ENCODE data around the gene SOX13. TPM values are rescaled to one million over a fixed set of nuclear protein-coding genes. Genes with fewer than 3 reads are reported as not detected.
A peak's percentile ranks its signal among the peaks of the same experiment; 100 is the strongest.

Gene SOX13
- total RNA-seq, 1 donor, result 3.3 TPM

DNA sequence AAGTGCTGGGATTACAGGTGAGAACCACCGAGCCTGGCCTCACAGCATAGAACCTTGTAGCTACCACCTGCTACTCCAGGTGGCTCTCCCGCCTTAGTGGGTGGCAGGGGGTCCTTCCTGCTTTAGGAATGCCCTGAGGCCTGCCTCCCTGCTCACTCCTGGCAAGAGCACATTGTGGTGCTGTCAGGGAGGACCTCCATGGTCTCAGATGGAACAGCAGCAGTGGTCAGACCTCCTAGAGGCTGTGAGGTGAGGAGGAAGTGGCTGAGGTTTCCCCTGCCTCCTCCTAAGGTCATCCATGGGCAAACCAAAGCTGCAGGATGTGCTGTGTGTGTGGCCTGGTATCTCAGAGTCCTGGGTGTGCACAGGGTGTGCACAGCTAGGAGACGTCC lies 6.7 kb downstream of the SOX13 start:
- DNase-seq (ENCODE audit: low read depth), result no peak
- H3K4me3 ChIP-seq (ENCODE audit: low read depth, low read length), result no peak overlapping the region
- TF ChIP-seq, protein P1, sequence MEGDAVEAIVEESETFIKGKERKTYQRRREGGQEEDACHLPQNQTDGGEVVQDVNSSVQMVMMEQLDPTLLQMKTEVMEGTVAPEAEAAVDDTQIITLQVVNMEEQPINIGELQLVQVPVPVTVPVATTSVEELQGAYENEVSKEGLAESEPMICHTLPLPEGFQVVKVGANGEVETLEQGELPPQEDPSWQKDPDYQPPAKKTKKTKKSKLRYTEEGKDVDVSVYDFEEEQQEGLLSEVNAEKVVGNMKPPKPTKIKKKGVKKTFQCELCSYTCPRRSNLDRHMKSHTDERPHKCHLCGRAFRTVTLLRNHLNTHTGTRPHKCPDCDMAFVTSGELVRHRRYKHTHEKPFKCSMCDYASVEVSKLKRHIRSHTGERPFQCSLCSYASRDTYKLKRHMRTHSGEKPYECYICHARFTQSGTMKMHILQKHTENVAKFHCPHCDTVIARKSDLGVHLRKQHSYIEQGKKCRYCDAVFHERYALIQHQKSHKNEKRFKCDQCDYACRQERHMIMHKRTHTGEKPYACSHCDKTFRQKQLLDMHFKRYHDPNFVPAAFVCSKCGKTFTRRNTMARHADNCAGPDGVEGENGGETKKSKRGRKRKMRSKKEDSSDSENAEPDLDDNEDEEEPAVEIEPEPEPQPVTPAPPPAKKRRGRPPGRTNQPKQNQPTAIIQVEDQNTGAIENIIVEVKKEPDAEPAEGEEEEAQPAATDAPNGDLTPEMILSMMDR (IDR thresholded peaks at IDR 0.05; ENCODE audit: insufficient read depth, low read length), result no peak

DNA sequence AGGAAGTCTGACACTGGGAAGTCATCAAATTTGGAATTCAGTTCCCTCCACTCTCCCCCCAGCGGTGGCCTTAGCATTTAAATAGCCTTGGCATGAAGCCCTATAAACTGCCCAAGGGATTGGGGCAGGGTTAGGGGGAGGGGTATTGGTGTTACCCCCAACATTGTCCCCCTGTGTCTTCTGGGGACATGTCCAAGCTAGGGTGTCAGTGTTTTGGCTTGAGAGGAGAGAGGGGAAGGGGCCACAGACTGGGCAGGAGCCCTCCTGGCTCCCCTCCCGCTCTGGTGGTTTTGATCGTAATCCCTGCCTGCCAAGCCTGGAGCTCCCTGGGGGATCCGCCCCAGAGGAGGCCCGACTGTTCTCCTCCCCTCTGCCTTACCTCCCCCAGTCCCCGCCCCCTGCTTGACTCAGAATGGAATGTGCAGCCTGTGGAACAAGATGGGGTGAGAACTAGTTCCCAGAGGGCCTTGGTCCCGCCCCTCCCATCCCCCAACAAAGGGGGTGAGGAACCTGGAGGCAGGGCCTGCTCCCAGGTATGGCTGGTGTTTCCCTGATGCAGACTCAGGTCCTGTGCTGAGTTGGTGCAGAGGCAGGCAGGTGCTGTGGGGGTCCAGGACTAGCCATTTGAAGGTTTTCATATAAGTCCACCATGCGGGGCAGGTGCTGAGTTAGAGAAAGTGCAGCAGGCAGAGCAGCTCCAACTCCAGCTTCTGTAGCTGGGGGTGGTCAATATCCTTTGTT lies 7.4 kb downstream of the SOX13 start:
- DNase-seq (ENCODE audit: low read depth), result peak; percentile 85
- no peak overlapping the region for H3K4me3 ChIP-seq (ENCODE audit: low read depth, low read length)
- TF ChIP-seq, protein P1 (IDR thresholded peaks at IDR 0.05; ENCODE audit: insufficient read depth, low read length), result no peak

GRCh38 chr1:204081164-204081790 lies 8.4 kb downstream of the SOX13 start:
- peak; percentile 41 for DNase-seq (ENCODE audit: low read depth)
- no peak overlapping the region for H3K4me3 ChIP-seq (ENCODE audit: low read depth, low read length)
- TF ChIP-seq, protein P1 (IDR thresholded peaks at IDR 0.05; ENCODE audit: insufficient read depth, low read length), result no peak

GRCh38 chr1:204081791-204082513 lies 9.0 kb downstream of the SOX13 start:
- no peak for DNase-seq (ENCODE audit: low read depth)
- H3K4me3 ChIP-seq (ENCODE audit: low read depth, low read length), result no peak overlapping the region
- TF ChIP-seq, protein P1 (IDR thresholded peaks at IDR 0.05; ENCODE audit: insufficient read depth, low read length), result no peak

DNA sequence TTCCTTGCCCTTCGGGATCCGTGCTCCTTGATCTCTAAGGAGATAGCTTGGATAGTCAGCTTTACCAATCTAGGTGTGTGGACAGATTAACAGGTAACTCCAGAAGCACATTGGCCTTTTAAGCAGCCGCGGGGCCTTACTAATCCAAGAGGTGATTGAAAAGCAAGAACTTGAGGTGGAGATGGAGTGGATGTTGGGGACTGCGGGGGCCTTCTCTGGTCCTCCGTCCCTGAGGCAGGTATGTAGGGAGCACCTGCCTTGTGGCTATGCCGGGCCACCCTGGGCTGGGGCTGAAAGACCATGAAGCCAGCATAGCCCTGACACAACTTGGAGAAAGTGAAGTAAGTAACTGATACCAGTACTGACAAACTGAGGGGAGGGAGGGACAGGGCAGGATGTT lies 10.6 kb downstream of the SOX13 start:
- no peak for DNase-seq (ENCODE audit: low read depth)
- H3K4me3 ChIP-seq (ENCODE audit: low read depth, low read length), result no peak overlapping the region
- TF ChIP-seq, protein P1 (IDR thresholded peaks at IDR 0.05; ENCODE audit: insufficient read depth, low read length), result no peak

GRCh38 chr1:204084247-204084772 lies 11.4 kb downstream of the SOX13 start:
- TF ChIP-seq, protein P1 (IDR thresholded peaks at IDR 0.05; ENCODE audit: insufficient read depth, low read length), result no peak
- no peak overlapping the region for H3K4me3 ChIP-seq (ENCODE audit: low read depth, low read length)
- no peak for DNase-seq (ENCODE audit: low read depth)
